WTC11 (cell line): ENCODE measurements around the gene EVX1. TPM values are rescaled to one million over a fixed set of nuclear protein-coding genes. Genes with fewer than 3 reads are reported as not detected.

Source experiments
- ATAC-seq: fragments of 200-7000 bp; cut with Tn5 transposase; 2 replicates; pipeline ENCODE4 v1.10.0; 2021; ENCODE audit warnings: mild to moderate bottlenecking, moderate library complexity
- CTCF ChIA-PET: fragments of 300-600 bp; sonication (Branson Sonifier 250); formaldehyde crosslinking; loops from one replicate; lab custom pipeline; 2021; ENCODE audit warnings: antibody characterized with exemption; lab: Charles Lee
- POLR2A ChIA-PET: fragments of 350-600 bp; sonication (Branson Sonifier 250); formaldehyde crosslinking; loops from one replicate; lab custom pipeline; 2021; ENCODE audit warnings: antibody characterized with exemption; lab: Charles Lee
- DNase-seq: peaks from one replicate; pipeline ENCODE4 v3.0.0; 2021; ENCODE audit warnings: low spot score
- H3K27ac Mint-ChIP-seq: 2 replicates; pipeline ENCODE4 v1.8.0; 2021; ENCODE audit warnings: mixed read lengths
- H3K27me3 Mint-ChIP-seq: 2 replicates; pipeline ENCODE4 v1.8.0; 2021; ENCODE audit warnings: low read depth, mild to moderate bottlenecking, moderate library complexity, mixed read lengths
- H3K36me3 Mint-ChIP-seq: 2 replicates; pipeline ENCODE4 v1.8.0; 2021; ENCODE audit warnings: mixed read lengths
- H3K4me1 Mint-ChIP-seq: 2 replicates; pipeline ENCODE4 v1.8.0; 2022; ENCODE audit warnings: mixed read lengths
- H3K4me3 Mint-ChIP-seq: 2 replicates; pipeline ENCODE4 v1.8.0; 2021; ENCODE audit warnings: mild to moderate bottlenecking, moderate library complexity, mixed read lengths
- H3K9me3 Mint-ChIP-seq: 2 replicates; pipeline ENCODE4 v1.8.0; 2021; ENCODE audit warnings: mixed read lengths
- ATF2 ChIP-seq: sonication (generic); formaldehyde crosslinking; IDR thresholded peaks from 2 replicates; pipeline ENCODE4 v1.8.1; 2022; ENCODE audit warnings: low read depth, missing genetic modification reagents, borderline replicate concordance
- CTCF ChIP-seq: fragments of 200-600 bp; IDR thresholded peaks from 2 replicates; pipeline ENCODE4 v1.8.0; 2022; ENCODE audit warnings: antibody characterized with exemption
- ELF4 ChIP-seq: sonication (generic); formaldehyde crosslinking; IDR thresholded peaks from 2 replicates; pipeline ENCODE4 v1.8.1; 2022; ENCODE audit warnings: low read depth, mild to moderate bottlenecking, moderate library complexity, missing genetic modification reagents
- GTF2I ChIP-seq: fragments of 250-450 bp; sonication (Bioruptor Pico); conservative IDR thresholded peaks from 2 replicates; pipeline ENCODE4 v1.4.0; 2021; ENCODE audit warnings: mild to moderate bottlenecking
- NFYB ChIP-seq: sonication (generic); formaldehyde crosslinking; conservative IDR thresholded peaks from 2 replicates; pipeline ENCODE4 v1.8.0; 2022; ENCODE audit warnings: low read depth, missing genetic modification reagents
- NR1H2 ChIP-seq: sonication (generic); formaldehyde crosslinking; IDR thresholded peaks from 2 replicates; pipeline ENCODE4 v1.9.0; 2021; ENCODE audit warnings: mild to moderate bottlenecking, moderate library complexity, missing genetic modification reagents
- NR3C1 ChIP-seq: sonication (generic); formaldehyde crosslinking; conservative IDR thresholded peaks from 2 replicates; pipeline ENCODE4 v1.8.1; 2023; ENCODE audit warnings: low read depth, mild to moderate bottlenecking, missing genetic modification reagents
- PRRX2 ChIP-seq: fragments of 250-450 bp; sonication (Bioruptor Pico); IDR thresholded peaks from 2 replicates; pipeline ENCODE4 v1.8.0; 2021; ENCODE audit warnings: mild to moderate bottlenecking
- ZNF281 ChIP-seq: sonication (generic); formaldehyde crosslinking; IDR thresholded peaks from 2 replicates; pipeline ENCODE4 v1.8.0; 2023; ENCODE audit warnings: mild to moderate bottlenecking, missing genetic modification reagents
- ZNF396 ChIP-seq: fragments of 250-450 bp; sonication (Bioruptor Pico); IDR thresholded peaks from 2 replicates; pipeline ENCODE4 v1.8.0; 2021; ENCODE audit warnings: mild to moderate bottlenecking, moderate library complexity, borderline replicate concordance
- ZNF425 ChIP-seq: fragments of 250-450 bp; sonication (Bioruptor Pico); conservative IDR thresholded peaks from 2 replicates; pipeline ENCODE4 v1.9.0; 2021; ENCODE audit warnings: mild to moderate bottlenecking
- total RNA-seq: library from RNA; stranded (reverse); gene quantifications from 3 replicates; pipeline ENCODE4 v1.2.3, GENCODE V29; 2021

The EVX1 gene
- total RNA-seq, 1 experiment from 2014 or later, result not detected

- TF ChIP-seq ZNF396 (CRISPR knock-in tag) (no peak), ATF2 (CRISPR knock-in tag) (no peak), GTF2I (CRISPR knock-in tag) (no peak), ELF4 (CRISPR knock-in tag) (no peak), NFYB (no peak)
These were observed 39.8 kb upstream of the EVX1 start (continued) for GRCh38 chr7:27202862-27203134.

- POLR2A ChIA-PET, result no interaction called here
These were observed 39.1 kb upstream of the EVX1 start for GRCh38 chr7:27203365-27203953.

More at GRCh38 chr7:27203365-27203953, 39.1 kb upstream of the EVX1 start:
- no peak overlapping the region for H3K27ac Mint-ChIP-seq
- peaks cover 36% of the 10 kb centered on the region for H3K4me1 Mint-ChIP-seq
- H3K36me3 Mint-ChIP-seq, result no peaks in the 10 kb centered on the region
- H3K9me3 Mint-ChIP-seq, result no peaks in the 10 kb centered on the region
- TF ChIP-seq CTCF (no peak), ZNF425 (no peak), NR1H2 (no peak), PRRX2 (CRISPR knock-in tag) (no peak), ZNF281 (CRISPR knock-in tag) (no peak), NR3C1 (CRISPR knock-in tag) (no peak)
- no peak overlapping the region for H3K4me3 Mint-ChIP-seq
- peaks cover 96% of the 10 kb centered on the region for H3K27me3 Mint-ChIP-seq
- CTCF ChIA-PET, result interaction anchor here (2.8 kb wide), 1 partner anchor 24 kb away, joined by 14 read pairs; no protein-coding TSS in a partner anchor
- no peak for ATAC-seq
- no peak for DNase-seq
